GM06990 (cell line): ENCODE results near the gene LDLRAD4.

Source experiments
- DNase-seq: peaks from one replicate; pipeline ENCODE4 v3.0.0-alpha.2; 2011; ENCODE audit not compliant: insufficient read length; ENCODE audit errors: extremely low read depth
- H3K27me3 ChIP-seq: replicated peaks from 2 replicates; pipeline ENCODE4 v1.6.0; 2011; ENCODE audit warnings: low read length; ENCODE audit not compliant: control insufficient read depth, insufficient read depth
- H3K36me3 ChIP-seq: 2 replicates; pipeline ENCODE4 v1.5.1; 2011; ENCODE audit warnings: low read length; ENCODE audit not compliant: control insufficient read depth, insufficient read depth
- H3K4me3 ChIP-seq: replicated peaks from 2 replicates; pipeline ENCODE4 v1.5.1; 2011; ENCODE audit warnings: low read depth, mild to moderate bottlenecking, control low read depth, low read length
- CTCF ChIP-seq: IDR thresholded peaks from 2 replicates; pipeline ENCODE4 v1.5.1; 2011; ENCODE audit warnings: low read length, control low read depth, mild to moderate bottlenecking, inconsistent platforms; ENCODE audit not compliant: insufficient read depth, poor library complexity, severe bottlenecking

LDLRAD4 gene

GRCh38 chr18:13433125-13433524 is 214.6 kb downstream of the LDLRAD4 start:
- no peak for TF ChIP-seq CTCF
- peaks cover 3% of the 10 kb centered on the region for H3K27me3 ChIP-seq
- no peak for DNase-seq
- no peak overlapping the region for H3K4me3 ChIP-seq
- H3K36me3 ChIP-seq = no peaks in the 10 kb centered on the region

- H3K36me3 ChIP-seq = no peaks in the 10 kb centered on the region
- no peak overlapping the region for H3K4me3 ChIP-seq
- H3K27me3 ChIP-seq = no peaks in the 10 kb centered on the region
- DNase-seq = no peak
- no peak for TF ChIP-seq CTCF
Observed at GRCh38 chr18:13433685-13434084, 215.1 kb downstream of the LDLRAD4 start.

- DNase-seq = no peak
- TF ChIP-seq CTCF = no peak
- Histone ChIP-seq H3K4me3 (no peak overlapping the region), H3K27me3 (0 out of 2 replicates have a peak, but pooled peaks cover 2% of the 10 kb centered on the region), H3K36me3 (no peaks in the 10 kb centered on the region)
Observed at GRCh38 chr18:13434854-13435253, 216.3 kb downstream of the LDLRAD4 start.

DNA sequence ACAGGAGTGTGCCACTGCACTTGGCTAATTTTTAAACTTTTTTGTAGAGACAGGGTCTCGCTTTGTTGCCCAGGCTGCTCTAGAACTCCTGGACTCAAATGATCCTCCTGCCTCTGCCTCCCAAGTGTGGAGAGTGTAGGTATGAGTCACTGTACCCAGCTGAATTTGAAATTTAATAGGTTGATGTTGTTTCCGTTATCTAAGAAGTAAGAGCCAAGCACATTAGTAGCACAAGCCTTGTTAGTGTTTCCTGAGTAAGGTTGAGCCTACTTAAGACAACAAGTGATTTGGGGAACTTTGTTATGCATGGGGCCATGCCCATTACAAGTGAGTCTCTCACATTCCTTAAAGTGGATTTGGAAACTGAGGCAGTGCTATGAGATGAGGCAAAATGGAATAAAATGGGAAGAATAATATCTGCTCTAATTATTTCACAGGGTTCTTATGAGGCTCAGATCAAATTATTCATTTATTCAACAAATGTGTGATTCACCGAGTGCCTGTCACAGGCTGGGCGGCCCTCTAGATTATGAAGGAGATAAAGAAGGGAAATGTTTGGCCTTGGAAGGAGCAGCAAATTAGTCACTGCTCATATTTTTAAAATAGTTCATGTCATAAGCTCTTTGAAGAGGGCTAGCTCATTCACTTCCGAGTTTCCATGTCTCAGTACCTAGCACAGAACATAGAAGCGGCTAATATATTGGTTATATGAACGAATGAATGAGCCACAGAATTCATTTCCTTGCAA is 217.2 kb downstream of the LDLRAD4 start:
- no peak for DNase-seq
- Histone ChIP-seq H3K27me3 (0 out of 2 replicates have a peak, but pooled peaks cover 3% of the 10 kb centered on the region), H3K4me3 (no peak overlapping the region), H3K36me3 (no peaks in the 10 kb centered on the region)
- no peak for TF ChIP-seq CTCF

- Histone ChIP-seq H3K4me3 (no peak overlapping the region), H3K36me3 (no peaks in the 10 kb centered on the region), H3K27me3 (0 out of 2 replicates have a peak, but pooled peaks cover 3% of the 10 kb centered on the region)
- no peak for DNase-seq
- TF ChIP-seq CTCF = no peak
Observed at GRCh38 chr18:13436576-13436975, 218.0 kb downstream of the LDLRAD4 start.

- H3K4me3 ChIP-seq = no peak overlapping the region
- no peak for DNase-seq
- no peaks in the 10 kb centered on the region for H3K36me3 ChIP-seq
- TF ChIP-seq CTCF = no peak
- H3K27me3 ChIP-seq = 0 out of 2 replicates have a peak, but pooled peaks cover 3% of the 10 kb centered on the region
Observed at GRCh38 chr18:13437034-13437433, 218.5 kb downstream of the LDLRAD4 start.
